ENCODE measurements around the gene BCLAF1.

The BCLAF1 gene, protein sequence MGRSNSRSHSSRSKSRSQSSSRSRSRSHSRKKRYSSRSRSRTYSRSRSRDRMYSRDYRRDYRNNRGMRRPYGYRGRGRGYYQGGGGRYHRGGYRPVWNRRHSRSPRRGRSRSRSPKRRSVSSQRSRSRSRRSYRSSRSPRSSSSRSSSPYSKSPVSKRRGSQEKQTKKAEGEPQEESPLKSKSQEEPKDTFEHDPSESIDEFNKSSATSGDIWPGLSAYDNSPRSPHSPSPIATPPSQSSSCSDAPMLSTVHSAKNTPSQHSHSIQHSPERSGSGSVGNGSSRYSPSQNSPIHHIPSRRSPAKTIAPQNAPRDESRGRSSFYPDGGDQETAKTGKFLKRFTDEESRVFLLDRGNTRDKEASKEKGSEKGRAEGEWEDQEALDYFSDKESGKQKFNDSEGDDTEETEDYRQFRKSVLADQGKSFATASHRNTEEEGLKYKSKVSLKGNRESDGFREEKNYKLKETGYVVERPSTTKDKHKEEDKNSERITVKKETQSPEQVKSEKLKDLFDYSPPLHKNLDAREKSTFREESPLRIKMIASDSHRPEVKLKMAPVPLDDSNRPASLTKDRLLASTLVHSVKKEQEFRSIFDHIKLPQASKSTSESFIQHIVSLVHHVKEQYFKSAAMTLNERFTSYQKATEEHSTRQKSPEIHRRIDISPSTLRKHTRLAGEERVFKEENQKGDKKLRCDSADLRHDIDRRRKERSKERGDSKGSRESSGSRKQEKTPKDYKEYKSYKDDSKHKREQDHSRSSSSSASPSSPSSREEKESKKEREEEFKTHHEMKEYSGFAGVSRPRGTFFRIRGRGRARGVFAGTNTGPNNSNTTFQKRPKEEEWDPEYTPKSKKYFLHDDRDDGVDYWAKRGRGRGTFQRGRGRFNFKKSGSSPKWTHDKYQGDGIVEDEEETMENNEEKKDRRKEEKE

DNA sequence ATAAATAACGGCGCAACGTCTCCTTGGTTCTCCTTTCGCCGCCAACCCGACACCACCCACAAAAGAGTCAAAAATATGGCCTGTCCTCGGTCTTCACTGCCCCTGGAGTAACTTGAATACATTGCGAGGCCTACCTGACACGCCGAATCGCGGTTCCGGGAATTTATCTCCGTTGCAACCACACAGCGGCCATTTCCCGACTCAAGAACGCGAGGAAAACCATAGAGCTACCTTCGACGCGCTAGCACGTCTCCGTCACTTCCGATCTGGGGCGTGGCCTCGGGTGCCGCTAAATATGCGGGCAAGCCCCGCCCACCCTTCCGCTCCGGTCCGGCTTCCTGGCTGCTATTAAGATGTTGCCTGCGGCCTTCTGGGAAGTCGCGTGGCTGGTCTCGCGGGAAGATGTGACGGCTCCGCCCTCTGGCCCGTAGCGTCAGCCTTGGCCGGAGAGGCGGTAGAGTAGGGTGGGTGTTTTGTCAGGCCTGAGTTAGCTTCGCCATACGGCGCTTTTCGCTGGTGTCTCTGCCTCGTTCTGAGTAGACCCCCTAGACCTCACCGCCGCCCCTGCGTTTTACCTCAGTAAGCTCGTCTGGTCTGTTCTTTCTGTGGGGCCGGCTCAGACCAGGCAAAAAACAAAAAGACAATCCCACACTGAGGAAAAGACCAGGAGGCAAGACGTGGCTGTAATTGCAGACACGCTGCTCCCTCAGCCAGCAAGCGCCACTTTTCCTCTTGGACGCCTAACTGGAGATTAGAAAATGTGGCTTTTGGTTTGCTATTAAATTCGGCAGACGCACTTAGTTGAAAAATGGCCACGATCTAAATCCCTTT is at the start of gene BCLAF1:
TSS of gene BCLAF1 (minus strand) at position 268 of the 831 bp plus-strand sequence. CDS start 9,980 bp downstream, outside the sequence.
- peak; percentile 99 for DNase-seq (ENCODE audit: low read depth)

DNA sequence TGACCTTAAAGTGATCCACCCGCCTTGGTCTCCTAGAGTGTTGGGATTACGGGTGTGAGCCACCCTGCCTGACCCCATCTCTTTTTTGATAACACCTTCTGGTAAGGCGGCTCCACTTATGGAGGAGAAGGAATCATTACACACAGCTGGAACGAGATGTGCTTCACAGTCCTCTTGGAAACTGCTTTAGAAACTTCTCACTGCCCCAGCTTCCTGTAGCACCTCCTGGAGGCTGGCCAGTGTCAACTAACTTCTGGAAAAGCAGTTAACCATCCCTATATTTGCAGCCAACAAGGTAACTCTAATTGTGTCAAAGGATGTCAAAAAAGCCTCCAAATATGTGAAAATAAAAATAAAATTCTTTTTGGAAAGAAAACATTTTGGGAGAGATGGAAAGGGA is 48.8 kb upstream of the BCLAF1 start:
- DNase-seq (ENCODE audit: low read depth), result no peak

DNA sequence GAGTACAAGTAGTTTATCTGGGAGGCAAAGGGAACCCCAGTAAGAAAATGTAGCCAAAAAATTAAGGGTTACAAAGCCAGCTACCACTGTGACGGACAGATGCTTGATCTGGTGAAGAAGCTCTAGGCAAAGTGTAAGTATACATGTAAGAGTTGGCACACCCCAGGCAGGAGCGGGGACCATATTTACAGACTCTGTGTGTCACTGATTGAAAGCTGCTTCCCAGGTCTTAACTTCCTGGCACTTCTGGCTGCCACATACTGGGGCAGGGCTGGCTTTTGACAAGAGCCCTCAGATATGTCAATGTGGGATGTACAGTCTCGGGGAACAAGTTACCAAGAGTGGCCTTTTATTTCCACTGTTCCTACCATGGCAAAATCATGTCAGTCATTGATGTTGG is 48.0 kb upstream of the BCLAF1 start:
- DNase-seq (ENCODE audit: low read depth), result no peak

DNA sequence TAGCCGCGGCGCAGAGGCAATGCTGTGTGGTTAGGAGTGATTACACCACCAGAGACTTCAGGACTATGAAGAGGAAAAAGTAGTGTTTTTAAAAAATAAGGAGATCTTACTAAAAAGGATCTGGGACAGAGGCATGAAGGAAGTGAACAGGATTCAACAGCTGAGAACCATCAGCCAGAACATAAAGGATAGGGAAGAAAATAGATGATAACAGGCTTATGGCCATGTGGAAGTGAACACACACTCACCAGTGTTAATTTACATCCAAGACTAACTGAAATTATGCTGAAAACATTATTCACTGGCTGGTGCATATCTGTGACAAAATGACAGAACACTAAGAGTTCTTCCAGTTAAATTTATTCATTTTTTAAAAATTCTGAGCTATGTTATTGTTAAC is 47.5 kb upstream of the BCLAF1 start:
- no peak for DNase-seq (ENCODE audit: low read depth)

DNA sequence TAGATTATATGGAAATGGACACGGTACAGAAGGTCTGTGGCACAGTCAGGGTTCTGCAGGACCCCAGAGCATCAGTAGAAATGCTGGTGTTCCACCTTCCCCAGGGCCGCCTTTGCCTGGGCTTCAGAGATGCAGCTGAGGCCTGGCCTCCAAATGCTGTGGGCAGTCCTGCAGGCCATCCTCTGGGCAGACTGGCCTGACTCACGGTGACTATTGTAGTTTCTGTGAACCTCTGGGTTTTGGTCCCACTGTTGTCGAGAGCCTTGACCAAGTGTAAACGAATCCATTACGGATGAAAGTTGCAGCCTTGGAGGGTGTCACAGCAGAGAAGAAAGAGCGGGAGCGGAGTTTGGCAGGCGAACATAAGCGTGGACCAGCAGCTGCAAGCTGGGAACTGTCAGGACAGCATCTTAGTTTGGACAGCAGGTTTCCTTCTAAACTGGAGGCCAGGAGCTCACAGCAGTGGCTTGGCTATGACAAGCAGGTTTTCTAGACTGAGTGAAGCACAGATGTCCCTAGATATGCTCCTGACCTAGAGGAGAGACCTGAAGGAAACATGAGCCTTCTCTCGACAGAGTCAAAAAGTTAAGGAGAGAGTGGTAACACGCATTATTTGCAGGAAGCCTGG is 46.2 kb upstream of the BCLAF1 start:
- no peak for DNase-seq (ENCODE audit: low read depth)

DNA sequence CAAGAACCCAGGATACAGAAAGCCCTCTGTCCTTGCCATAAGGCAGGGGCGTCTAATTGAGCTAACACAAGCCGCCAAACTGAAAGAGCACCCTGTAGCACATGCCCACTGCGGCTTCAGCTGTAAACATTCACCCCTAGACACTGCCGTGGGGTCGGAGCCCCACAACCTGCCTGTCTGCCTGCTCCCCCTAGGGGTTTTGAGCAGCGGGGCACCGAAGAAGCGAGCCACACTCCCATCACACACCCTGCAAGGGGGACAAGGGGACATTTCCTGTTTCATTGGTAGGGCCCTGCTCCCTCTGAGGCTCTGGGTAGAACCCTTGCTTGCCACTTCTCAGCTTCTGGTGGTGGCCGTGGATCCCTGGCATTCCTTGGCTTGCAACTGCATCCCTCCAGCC is 45.2 kb upstream of the BCLAF1 start:
- DNase-seq (ENCODE audit: low read depth), result no peak

DNA sequence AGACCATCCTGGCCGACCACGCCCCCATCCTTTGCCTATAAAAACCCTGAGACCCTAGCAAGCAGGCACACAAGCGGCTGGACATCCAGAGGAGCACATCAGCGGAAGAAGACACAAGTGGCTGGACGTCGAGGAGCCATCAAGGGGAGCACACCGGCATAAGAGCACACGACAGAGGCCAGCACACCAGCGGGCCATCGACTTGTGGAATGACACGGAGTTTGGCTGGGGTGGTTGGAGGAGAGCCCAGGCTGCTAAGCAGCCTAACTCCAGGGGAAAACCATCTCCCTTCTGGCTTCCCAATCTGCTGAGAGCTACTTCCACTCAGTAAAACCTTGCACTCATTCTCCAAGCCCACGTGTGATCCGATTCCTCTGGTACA is 44.8 kb upstream of the BCLAF1 start:
- DNase-seq (ENCODE audit: low read depth), result no peak

DNA sequence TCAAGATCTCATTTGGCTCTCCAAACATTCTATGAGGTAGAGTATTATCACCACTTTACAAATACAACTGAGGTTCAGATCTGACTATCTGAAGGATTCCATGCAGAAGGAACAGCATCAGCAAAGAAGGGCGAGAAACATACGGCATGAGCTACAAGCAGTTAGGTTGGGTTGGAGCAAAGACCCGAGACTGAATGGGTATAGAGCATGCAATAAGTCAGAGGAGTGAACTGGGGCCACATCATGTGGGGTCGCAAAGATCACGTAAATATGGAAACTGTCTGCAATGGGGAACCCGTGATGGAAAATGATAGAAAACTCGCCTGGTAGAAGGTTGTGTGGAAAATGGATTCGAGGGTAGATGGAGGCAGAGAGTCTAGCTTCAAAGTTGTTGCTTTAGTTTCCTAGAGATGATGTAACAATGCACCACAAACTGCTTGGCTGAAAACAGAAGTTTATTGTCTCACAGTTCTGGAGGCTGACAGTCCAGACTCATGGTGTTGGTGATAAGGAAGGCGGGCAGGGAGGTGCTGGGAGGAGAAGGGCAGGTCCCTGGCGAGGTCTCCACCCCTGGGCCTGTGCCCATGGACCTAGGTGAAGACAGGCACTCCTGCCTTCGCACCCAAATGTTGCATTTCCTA is 44.3 kb upstream of the BCLAF1 start:
- no peak for DNase-seq (ENCODE audit: low read depth)

DNA sequence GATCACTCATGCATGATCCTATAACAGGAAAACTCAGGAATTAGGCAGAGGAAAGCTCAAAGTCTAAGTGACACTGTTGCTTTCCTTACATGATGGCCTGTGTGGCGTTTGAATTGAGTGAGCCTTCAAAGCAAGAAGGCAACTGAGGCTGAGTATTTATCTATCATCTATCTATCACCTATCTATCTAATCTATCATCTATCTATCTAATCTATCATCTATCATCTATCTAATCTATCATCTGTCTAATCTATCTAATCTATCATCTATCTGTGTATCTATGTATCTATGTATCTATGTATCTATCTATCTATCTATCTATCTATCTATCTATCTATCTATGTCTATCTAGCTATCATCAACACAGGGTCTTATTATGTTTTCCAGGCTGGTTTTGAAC is 41.8 kb upstream of the BCLAF1 start:
- no peak for DNase-seq (ENCODE audit: low read depth)

DNA sequence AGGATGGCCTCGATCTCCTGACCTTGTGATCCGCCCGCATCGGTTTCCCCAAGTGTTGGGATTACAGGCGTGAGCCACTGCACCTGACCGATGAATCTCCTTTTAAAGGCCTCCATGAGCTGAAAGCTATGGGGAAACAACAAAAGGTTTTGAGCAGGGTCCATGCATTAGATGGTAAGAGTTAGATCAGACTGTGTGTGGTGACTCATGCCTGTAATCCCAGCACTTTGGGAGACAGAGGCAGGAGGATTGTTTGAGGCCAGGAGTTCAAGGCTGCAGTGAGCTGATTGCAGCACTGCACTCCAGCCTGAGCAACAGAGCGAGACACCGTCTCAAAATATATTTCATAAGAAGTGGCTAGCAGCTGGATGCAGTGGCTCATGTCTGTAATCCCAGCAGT is 41.0 kb upstream of the BCLAF1 start:
- DNase-seq (ENCODE audit: low read depth), result no peak

DNA sequence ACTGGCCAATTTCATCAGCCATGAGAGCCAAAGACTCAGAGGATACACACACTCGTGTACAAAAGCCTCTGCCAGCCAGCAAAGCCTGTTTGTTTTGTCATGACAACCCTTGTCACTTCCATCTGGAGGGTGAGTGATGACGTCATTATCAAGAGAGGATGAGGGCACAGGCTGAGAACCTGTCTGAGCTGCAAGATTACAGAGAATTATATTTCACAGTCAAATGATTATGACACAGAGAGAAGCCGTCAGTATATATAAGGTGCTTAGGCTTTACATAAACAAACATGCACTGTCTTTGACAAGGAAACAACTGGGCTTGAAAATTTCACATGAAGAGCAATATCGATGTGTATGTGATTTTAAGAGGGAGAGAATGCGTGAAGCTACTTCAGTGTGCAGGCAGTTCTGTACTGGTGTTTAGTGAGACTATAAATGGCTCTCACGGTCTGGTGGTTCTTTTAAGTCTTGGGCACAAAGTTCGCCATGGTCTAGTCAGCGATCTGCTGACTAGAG is 36.5 kb upstream of the BCLAF1 start:
- DNase-seq (ENCODE audit: low read depth), result no peak

DNA sequence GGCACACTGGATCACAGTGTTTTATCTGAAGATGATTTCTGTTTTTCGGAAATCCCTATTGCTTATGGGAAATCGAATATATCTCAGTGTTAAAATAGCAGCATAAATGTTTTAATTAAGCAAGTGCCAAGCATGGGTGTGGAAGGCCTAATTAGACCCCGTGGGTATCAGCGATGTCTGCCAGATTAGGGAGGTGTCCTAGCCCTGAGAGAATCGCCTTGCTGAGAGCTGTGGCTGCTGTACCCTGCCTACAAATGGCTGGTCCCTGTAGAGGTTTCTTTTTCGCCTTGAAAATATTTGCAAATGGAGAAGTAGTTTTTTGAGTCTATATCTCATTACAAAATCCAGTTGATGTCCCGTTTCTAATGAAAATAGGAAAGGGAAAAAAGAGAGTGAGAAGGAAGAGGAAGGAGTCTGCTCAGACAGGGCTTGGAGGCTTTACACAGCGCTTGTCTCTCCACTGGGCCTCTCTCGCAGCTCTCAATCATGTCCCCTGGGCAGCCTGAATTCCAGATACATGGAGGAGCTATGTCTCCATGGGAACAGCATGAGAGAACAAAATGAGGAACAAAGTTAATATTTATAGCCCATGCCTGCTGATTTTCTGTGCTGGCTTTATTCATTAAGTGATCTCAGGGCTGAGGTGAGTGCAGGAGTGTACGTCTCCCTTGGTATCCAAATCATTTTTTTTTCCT is 35.2 kb upstream of the BCLAF1 start:
- no peak for DNase-seq (ENCODE audit: low read depth)

DNA sequence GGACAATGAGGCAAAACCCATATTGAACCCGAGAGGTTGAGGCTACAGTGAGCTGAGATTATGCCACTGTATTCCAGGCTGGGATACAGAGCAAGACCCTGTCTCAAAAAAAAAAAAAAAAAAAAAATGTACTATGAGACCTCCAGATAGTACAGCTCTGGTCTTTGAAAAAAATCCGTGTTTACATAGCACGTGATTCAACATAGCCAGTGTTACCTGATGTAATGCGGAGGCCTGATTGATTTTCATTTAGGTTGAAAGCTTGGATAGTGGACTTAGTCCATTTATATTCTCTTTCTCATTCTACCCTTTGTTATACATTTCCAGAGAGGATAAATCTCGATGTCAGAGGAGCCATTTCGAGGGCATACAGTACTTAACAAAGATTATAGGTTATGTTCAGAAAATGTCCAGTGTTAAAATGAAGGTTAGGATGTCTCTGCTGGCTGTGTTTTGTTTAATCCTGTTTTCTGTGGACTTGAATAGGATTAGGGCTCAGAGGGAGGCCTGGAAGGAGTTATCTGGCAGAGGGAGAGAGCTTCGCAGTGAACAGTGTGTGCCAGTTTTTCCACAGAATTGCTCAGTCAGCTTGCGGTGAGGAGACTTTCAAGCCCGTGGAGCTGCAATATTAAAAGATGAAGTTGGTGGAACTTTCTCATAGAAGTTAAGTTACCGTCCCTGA is 33.9 kb upstream of the BCLAF1 start:
- no peak for DNase-seq (ENCODE audit: low read depth)

DNA sequence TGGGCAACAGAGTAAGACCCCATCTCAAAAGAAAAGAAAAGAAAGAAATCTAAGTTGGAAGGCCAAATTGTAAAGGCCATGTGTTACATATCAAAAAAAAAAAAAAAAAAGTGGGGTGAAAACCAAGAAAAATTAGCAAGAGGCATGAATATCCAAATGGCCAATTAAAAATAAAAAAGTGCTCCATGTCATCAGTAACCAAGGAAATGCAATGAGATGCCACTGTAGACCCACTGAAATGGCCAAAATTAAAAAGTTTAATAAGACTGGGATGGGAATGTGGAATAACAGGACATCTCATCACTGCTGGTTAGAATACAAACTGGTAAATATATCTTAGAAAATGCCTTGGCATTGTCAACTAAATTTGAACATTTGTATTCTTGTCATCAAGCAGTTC is 30.1 kb upstream of the BCLAF1 start:
- DNase-seq (ENCODE audit: low read depth), result no peak

DNA sequence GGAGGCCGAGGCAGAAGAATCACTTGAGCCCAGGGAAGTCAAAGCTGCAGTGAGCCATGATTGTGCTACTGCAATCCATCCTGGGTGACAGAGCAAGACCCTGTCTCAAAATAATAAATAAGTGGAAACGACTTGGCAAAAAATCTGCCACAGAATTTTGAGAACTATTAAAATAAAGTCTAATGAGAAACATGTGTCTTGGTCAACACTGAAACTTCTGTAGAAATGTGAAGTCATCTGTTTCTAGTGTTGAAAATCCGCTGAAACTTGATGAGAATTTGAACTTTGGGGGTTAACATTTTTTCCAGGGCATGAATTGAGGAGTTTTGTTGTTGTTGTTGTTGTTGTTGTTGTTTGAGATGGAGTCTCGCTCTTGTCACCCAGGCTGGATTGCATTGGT is 29.0 kb upstream of the BCLAF1 start:
- DNase-seq (ENCODE audit: low read depth), result no peak

DNA sequence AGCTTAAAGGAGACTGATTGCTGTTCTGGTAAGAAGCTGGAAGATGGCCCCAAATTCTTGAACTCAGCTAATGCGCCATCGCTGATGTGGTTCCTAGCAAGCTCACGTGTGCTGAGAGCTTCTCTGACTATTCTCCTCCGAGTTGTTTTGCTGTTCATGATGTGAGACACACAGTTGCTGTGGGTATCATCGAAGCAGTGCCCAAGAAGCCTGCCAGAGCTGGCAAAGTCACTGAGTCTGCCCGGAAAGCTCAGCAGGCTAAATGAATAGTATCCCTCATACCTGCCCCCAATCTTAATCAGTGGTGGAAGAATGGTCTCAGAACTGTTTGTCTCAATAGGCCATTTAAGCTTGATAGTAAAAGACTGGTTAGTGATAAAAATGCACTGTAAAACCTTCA is 28.3 kb upstream of the BCLAF1 start:
- no peak for DNase-seq (ENCODE audit: low read depth)

DNA sequence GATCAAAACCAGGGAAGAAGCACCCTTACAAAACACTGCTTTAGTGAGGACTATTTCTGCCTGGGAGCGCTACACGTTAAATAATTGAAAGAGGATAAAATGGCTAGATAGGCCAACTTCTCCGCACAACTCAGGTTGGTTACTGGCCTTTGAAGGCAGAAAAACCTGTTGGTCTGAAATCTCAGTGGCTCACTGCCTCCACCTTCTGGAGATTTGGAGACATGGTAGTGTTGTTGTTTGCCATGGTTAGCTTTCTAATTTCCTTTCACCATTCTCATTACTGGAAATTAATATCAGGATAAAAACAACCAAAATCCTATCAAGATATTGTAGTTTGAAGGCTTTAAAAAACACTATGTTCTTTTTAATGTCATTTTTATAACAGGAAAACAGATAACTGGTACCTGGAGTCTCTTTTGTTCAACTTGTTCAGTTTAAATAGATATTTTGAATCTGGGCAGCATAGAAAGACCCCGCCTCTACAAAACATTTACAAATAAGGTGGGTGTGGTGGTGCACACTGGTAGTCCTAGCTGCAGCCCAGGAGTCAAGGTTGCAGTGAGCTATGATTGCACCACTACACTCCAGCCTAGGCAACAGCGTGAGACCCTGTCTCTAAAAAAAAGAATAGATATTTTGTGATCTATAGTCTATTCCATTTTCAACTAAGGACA is 27.5 kb upstream of the BCLAF1 start:
- DNase-seq (ENCODE audit: low read depth), result peak; percentile 15

DNA sequence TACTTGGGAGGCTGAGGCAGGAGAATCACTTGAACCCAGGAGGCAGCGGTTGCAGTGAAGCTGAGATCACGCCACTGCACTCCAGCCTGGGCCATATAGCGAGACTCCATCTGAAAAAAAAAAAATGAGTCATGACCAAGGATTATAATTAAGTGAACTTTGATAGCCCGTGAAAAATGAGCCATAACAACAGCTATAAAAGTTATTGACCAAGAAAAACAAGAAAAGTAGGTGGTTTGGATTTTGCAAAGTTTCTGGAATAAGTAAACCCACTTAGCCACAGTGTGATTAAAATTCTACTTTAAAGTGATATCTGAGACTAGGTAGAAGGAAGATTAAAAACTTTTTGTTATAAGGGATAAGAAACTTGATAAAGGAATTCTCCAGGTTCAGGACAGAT is 25.9 kb upstream of the BCLAF1 start:
- DNase-seq (ENCODE audit: low read depth), result no peak

DNA sequence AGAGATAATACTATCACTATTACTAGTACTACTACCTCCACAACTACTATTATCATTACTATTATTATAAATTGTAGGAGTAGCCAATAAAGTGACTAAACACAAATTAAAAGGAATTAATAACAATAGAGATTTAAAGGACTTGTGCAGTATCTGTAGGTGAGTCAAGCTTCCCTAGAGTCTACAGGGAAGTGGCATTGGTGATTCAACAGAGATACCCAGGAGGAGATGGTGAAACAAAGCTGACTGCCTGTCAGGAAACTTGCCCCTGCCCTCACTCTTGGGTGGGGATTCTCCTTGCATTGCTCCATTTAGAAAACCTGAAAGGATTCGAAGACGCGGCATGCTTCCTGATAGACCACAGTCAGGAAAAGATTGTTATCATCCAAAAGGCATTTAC is 23.3 kb upstream of the BCLAF1 start:
- DNase-seq (ENCODE audit: low read depth), result no peak

All from T-helper 22 cell (primary cell).